ENCODE results near the gene COPG1.
"Not testable (repeated sequence)": the region's sequence is repeated elsewhere in the genome, so short reads cannot be mapped to it uniquely, and the experiment has no call there.

Gene COPG1, protein sequence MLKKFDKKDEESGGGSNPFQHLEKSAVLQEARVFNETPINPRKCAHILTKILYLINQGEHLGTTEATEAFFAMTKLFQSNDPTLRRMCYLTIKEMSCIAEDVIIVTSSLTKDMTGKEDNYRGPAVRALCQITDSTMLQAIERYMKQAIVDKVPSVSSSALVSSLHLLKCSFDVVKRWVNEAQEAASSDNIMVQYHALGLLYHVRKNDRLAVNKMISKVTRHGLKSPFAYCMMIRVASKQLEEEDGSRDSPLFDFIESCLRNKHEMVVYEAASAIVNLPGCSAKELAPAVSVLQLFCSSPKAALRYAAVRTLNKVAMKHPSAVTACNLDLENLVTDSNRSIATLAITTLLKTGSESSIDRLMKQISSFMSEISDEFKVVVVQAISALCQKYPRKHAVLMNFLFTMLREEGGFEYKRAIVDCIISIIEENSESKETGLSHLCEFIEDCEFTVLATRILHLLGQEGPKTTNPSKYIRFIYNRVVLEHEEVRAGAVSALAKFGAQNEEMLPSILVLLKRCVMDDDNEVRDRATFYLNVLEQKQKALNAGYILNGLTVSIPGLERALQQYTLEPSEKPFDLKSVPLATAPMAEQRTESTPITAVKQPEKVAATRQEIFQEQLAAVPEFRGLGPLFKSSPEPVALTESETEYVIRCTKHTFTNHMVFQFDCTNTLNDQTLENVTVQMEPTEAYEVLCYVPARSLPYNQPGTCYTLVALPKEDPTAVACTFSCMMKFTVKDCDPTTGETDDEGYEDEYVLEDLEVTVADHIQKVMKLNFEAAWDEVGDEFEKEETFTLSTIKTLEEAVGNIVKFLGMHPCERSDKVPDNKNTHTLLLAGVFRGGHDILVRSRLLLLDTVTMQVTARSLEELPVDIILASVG

DNA sequence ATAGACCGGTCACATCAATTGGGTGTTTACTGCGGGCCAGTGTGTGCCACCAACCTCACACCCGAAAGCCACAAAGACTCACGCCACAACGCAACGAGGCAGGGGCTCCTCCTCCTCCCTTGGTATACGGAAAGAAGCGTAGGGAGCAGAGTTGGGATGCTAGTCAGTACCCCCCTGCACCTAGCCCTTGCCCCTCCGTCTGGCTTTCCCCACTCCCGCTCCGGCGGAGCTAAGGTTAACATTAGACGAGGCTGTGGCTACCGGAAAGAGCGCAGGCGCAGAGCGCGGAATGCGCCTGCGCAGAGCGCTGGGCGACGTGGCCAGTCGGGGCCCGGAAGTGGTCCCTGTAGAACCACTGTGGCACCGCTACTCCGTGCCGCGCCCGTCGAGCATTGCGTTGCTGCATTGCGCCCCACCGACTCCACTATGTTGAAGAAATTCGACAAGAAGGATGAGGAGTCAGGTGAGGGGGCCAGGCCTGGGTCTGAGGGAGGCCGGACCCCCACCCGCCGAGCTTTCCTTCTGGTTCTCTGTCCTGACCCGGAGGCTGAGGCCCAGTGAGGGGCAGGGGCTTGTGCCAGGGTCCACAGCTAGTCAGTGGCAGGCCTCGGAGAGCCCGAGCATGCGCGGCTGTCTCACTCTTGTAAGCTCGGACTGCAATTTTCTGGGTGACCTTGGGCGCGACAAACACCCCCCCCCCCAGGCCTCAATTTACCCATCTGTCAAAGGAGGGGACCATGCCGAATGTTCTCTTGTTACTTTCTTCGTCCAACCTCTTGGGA is at the start of gene COPG1:
Gene COPG1, plus strand, starts transcription at position 323 of the 782 bp plus-strand sequence. Its CDS starts 104 bp downstream, at position 427.
- Histone ChIP-seq H3K36me3 (ENCODE audit: control insufficient read depth, insufficient read depth, low read length) (peaks cover 26% of the 10 kb centered on the region), H3K9me3 (ENCODE audit: control insufficient read depth, insufficient read depth, low read length) (no peaks in the 10 kb centered on the region), H3K27me3 (ENCODE audit: control insufficient read depth, insufficient read depth, low read length) (no peaks in the 10 kb centered on the region), H3K27ac (ENCODE audit: low read depth, low read length) (peak within 1 kb of the TSS; percentile 78), H3K9ac (ENCODE audit: low read depth, low read length) (peak within 1 kb of the TSS; percentile 92), H3K4me1 (ENCODE audit: control insufficient read depth, insufficient read depth, low read length) (peaks cover 6% of the 10 kb centered on the region), H3K4me3 (ENCODE audit: low read depth, low read length) (peak within 1 kb of the TSS; percentile 98)

DNA sequence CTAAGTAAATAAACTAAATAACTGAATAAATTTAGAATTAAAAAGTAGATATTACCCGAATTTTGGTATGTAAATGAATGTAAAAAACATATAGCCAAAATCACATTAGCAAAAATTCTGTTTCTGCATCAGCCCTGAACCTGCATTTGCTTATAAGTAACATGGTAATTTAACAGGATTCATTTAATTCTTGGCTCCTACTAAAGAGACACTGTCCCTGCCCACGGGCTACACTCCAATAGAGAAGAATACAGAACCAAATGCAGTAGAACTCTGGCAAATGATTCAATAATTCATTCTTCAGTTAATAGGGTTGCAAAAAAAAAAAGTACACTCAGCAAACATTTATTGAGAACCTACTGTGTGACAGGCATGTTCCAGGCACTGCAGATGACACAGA is 44.9 kb upstream of the COPG1 start:
- H3K9ac ChIP-seq (ENCODE audit: low read depth, low read length) = no peak overlapping the region
- H3K4me3 ChIP-seq (ENCODE audit: low read depth, low read length) = no peak overlapping the region
- no peaks in the 10 kb centered on the region for H3K9me3 ChIP-seq (ENCODE audit: control insufficient read depth, insufficient read depth, low read length)
- H3K27ac ChIP-seq (ENCODE audit: low read depth, low read length) = no peak overlapping the region
- no peaks in the 10 kb centered on the region for H3K36me3 ChIP-seq (ENCODE audit: control insufficient read depth, insufficient read depth, low read length)
- no peaks in the 10 kb centered on the region for H3K27me3 ChIP-seq (ENCODE audit: control insufficient read depth, insufficient read depth, low read length)
- H3K4me1 ChIP-seq (ENCODE audit: control insufficient read depth, insufficient read depth, low read length) = no peaks in the 10 kb centered on the region

DNA sequence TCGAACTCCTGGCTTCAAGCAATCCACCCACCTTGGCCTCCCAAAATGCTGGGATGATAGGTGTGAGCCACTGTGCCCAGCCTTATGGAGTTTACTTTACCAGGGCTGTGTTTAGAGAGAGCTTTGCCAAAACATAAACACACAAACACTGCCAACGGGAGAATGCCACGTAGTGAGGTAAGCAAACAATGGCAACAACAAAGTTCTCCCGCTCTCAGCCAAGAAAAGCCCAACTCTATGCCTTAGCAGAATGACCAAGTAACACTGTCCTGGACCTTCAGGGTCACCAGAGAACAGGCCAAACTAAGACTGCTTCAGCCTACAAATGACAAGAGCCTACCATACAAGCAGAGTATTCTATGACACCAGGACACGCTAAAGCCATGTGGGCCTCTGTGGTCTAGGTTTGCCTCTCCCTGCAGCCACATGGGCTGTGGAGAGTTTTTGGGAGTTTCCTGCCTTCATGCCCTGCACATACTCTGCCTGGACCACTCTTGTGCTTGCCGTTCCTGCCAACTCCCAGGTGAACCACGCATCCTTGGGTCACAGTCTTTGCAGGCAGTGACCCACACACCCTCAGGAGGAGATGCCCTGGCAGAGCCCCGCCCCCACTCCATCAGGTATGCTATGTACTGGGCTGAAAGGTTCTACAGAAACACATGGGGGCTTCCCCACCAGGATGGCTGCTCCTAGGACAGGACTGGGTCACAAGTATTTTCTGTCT is 44.1 kb upstream of the COPG1 start:
- H3K27me3 ChIP-seq (ENCODE audit: control insufficient read depth, insufficient read depth, low read length) = no peaks in the 10 kb centered on the region
- no peaks in the 10 kb centered on the region for H3K4me1 ChIP-seq (ENCODE audit: control insufficient read depth, insufficient read depth, low read length)
- H3K9me3 ChIP-seq (ENCODE audit: control insufficient read depth, insufficient read depth, low read length) = no peaks in the 10 kb centered on the region
- H3K4me3 ChIP-seq (ENCODE audit: low read depth, low read length) = no peak overlapping the region
- no peak overlapping the region for H3K9ac ChIP-seq (ENCODE audit: low read depth, low read length)
- H3K36me3 ChIP-seq (ENCODE audit: control insufficient read depth, insufficient read depth, low read length) = no peaks in the 10 kb centered on the region
- no peak overlapping the region for H3K27ac ChIP-seq (ENCODE audit: low read depth, low read length)

DNA sequence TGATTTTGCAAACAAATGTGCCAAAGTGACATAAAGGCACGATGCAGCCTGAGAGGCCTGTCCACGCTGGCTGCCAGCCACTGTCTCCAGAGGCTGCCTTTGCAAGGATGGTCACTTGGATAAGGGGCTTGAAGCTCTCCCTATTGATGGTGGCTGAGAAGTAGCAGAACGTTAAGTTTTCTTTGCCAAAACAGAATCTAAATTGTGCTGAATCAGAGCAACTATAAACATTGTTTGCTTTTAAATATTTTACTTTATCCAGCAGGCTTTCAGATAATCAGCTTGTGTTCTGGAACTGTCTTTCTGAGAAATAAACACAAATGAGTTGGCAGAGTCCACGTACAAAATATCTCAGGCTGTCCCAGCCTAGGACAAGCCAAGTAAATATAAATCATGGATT is 41.9 kb upstream of the COPG1 start:
- no peak overlapping the region for H3K4me3 ChIP-seq (ENCODE audit: low read depth, low read length)
- H3K4me1 ChIP-seq (ENCODE audit: control insufficient read depth, insufficient read depth, low read length) = no peaks in the 10 kb centered on the region
- no peak overlapping the region for H3K9ac ChIP-seq (ENCODE audit: low read depth, low read length)
- no peaks in the 10 kb centered on the region for H3K36me3 ChIP-seq (ENCODE audit: control insufficient read depth, insufficient read depth, low read length)
- no peaks in the 10 kb centered on the region for H3K9me3 ChIP-seq (ENCODE audit: control insufficient read depth, insufficient read depth, low read length)
- no peaks in the 10 kb centered on the region for H3K27me3 ChIP-seq (ENCODE audit: control insufficient read depth, insufficient read depth, low read length)
- no peak overlapping the region for H3K27ac ChIP-seq (ENCODE audit: low read depth, low read length)

DNA sequence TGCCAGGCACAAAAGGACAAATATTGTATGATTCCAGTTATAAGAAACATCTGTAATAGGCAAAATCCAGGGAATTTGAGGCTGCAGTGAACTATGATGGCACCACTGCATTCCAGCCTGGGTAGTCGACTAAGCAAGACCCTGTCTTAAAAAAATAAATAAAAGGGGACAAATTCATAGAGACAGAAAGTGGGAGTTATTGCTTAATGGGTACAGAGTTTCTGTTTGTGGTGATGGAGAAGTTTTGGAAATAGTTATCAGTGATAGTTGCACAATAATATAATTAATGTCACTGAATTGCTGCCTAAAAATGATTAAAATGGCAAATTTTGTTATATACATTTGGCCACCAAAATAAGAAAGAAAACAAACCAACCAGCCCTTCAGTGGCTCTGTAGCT is 38.1 kb upstream of the COPG1 start:
- no peak overlapping the region for H3K9ac ChIP-seq (ENCODE audit: low read depth, low read length)
- H3K36me3 ChIP-seq (ENCODE audit: control insufficient read depth, insufficient read depth, low read length) = no peaks in the 10 kb centered on the region
- no peak overlapping the region for H3K4me3 ChIP-seq (ENCODE audit: low read depth, low read length)
- no peaks in the 10 kb centered on the region for H3K4me1 ChIP-seq (ENCODE audit: control insufficient read depth, insufficient read depth, low read length)
- H3K9me3 ChIP-seq (ENCODE audit: control insufficient read depth, insufficient read depth, low read length) = no peaks in the 10 kb centered on the region
- no peaks in the 10 kb centered on the region for H3K27me3 ChIP-seq (ENCODE audit: control insufficient read depth, insufficient read depth, low read length)
- H3K27ac ChIP-seq (ENCODE audit: low read depth, low read length) = no peak overlapping the region

DNA sequence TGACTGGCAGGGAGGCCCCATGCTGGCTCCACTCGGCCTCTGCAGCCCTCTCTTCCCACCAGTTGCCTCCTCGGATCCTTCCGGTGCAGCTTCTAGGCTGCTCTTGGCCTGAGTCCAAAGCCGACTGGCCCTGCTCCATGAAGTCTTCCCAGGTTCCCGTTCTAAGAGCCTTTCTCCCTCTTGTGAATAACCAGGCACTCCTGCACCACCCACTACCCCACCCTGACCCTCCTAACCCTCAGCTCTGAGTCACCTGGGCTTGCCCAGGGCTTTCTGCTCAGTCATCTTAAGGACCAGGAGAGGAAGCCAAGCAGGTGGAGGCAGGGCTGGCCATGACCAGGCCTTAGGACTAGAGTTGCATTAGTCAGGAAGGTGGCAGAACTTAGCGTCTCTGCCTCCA is 37.6 kb upstream of the COPG1 start:
- no peak overlapping the region for H3K9ac ChIP-seq (ENCODE audit: low read depth, low read length)
- H3K36me3 ChIP-seq (ENCODE audit: control insufficient read depth, insufficient read depth, low read length) = no peaks in the 10 kb centered on the region
- H3K4me3 ChIP-seq (ENCODE audit: low read depth, low read length) = no peak overlapping the region
- no peak overlapping the region for H3K27ac ChIP-seq (ENCODE audit: low read depth, low read length)
- no peaks in the 10 kb centered on the region for H3K9me3 ChIP-seq (ENCODE audit: control insufficient read depth, insufficient read depth, low read length)
- H3K4me1 ChIP-seq (ENCODE audit: control insufficient read depth, insufficient read depth, low read length) = no peaks in the 10 kb centered on the region
- no peaks in the 10 kb centered on the region for H3K27me3 ChIP-seq (ENCODE audit: control insufficient read depth, insufficient read depth, low read length)

DNA sequence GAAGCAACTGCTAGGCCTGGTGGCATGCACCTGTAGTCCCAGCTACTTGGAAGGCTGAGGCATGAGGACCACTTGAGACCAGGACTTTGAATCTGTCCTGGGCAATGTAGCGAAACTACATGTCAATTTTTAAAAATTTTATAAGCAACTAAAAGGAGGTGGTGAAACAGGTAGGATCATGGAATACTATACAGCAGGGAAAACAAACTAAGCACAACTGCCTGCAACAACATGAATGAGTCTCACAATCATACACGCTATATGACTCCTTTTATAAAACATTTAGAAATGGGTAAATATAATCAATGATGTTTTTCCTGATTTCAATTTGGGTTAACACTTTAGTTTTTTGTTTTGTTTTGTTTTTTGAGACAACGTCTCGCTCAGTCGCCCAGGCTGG is 36.2 kb upstream of the COPG1 start:
- no peaks in the 10 kb centered on the region for H3K36me3 ChIP-seq (ENCODE audit: control insufficient read depth, insufficient read depth, low read length)
- no peaks in the 10 kb centered on the region for H3K27me3 ChIP-seq (ENCODE audit: control insufficient read depth, insufficient read depth, low read length)
- no peak overlapping the region for H3K27ac ChIP-seq (ENCODE audit: low read depth, low read length)
- H3K9ac ChIP-seq (ENCODE audit: low read depth, low read length) = no peak overlapping the region
- H3K4me1 ChIP-seq (ENCODE audit: control insufficient read depth, insufficient read depth, low read length) = no peaks in the 10 kb centered on the region
- H3K4me3 ChIP-seq (ENCODE audit: low read depth, low read length) = no peak overlapping the region
- no peaks in the 10 kb centered on the region for H3K9me3 ChIP-seq (ENCODE audit: control insufficient read depth, insufficient read depth, low read length)

DNA sequence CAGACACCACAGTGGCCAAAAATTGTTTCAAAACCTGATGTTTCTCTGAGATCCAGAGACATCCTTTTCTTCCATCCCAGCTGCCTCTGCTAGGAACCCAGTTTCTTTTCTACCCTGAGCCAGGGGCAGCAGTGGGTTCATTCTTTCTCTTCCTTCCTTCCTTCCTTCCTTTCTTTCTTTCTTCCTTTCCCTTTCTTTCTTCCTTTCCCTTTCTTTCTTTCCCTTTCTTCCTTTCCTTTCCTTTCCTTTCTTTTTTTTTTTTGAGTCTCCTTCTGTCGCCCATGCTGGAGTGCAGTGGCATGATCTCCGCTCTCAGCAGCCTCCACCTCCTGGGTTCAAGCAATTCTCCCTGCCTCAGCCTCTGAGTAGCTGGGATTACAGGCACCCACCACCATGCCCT is 30.7 kb upstream of the COPG1 start:
- H3K4me1 ChIP-seq (ENCODE audit: control insufficient read depth, insufficient read depth, low read length) = no peaks in the 10 kb centered on the region
- no peak overlapping the region for H3K27ac ChIP-seq (ENCODE audit: low read depth, low read length)
- no peaks in the 10 kb centered on the region for H3K36me3 ChIP-seq (ENCODE audit: control insufficient read depth, insufficient read depth, low read length)
- H3K9me3 ChIP-seq (ENCODE audit: control insufficient read depth, insufficient read depth, low read length) = no peaks in the 10 kb centered on the region
- no peak overlapping the region for H3K9ac ChIP-seq (ENCODE audit: low read depth, low read length)
- no peak overlapping the region for H3K4me3 ChIP-seq (ENCODE audit: low read depth, low read length)
- no peaks in the 10 kb centered on the region for H3K27me3 ChIP-seq (ENCODE audit: control insufficient read depth, insufficient read depth, low read length)

DNA sequence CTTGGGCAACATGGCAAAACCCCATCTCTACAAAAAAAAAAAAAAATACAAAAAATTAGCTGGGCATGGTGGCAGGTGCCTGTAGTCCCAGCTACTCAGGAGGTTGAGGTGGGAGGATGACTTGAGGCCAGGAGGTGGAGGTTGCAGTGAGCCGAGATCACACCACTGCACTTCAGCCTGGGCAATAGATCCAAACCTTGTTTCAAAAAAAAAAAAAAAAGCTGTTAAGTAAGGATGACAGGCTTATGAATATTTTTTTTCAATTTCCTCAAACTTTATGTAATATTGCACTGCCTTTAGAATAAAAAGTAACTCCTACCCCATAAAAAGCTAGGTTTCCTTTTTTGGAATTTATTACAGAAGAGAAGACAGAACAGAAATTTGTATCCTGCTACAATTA is 25.0 kb upstream of the COPG1 start:
- H3K27ac ChIP-seq (ENCODE audit: low read depth, low read length); H3K36me3 ChIP-seq (ENCODE audit: control insufficient read depth, insufficient read depth, low read length); H3K4me3 ChIP-seq (ENCODE audit: low read depth, low read length); H3K9ac ChIP-seq (ENCODE audit: low read depth, low read length); H3K9me3 ChIP-seq (ENCODE audit: control insufficient read depth, insufficient read depth, low read length); H3K27me3 ChIP-seq (ENCODE audit: control insufficient read depth, insufficient read depth, low read length): not testable (repeated sequence)
- H3K4me1 ChIP-seq (ENCODE audit: control insufficient read depth, insufficient read depth, low read length) = peaks cover 14% of the 10 kb centered on the region

DNA sequence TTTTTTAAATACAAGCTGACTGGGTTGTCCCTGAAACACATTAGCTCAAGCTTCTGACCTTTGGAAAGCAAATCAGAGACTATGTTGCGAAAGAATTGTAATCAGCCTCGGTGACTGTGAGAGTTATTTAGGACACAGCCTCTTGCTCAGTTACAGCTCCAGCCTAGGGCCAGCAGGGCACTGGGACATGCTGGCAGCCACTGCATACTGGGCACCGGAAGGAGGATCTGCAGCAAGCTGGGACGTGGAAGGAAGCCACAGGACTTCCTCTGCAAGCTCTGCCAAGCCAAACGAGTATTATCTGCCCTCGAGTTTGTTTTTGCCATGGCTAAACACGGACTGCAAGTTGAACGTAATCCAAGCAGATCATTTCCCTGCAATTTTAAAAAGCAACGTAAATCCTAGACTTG is 24.4 kb upstream of the COPG1 start:
- Histone ChIP-seq H3K4me1 (ENCODE audit: control insufficient read depth, insufficient read depth, low read length) (peaks cover 16% of the 10 kb centered on the region), H3K27ac (ENCODE audit: low read depth, low read length) (no peak overlapping the region), H3K27me3 (ENCODE audit: control insufficient read depth, insufficient read depth, low read length) (no peaks in the 10 kb centered on the region), H3K36me3 (ENCODE audit: control insufficient read depth, insufficient read depth, low read length) (no peaks in the 10 kb centered on the region), H3K9ac (ENCODE audit: low read depth, low read length) (no peak overlapping the region), H3K4me3 (ENCODE audit: low read depth, low read length) (no peak overlapping the region), H3K9me3 (ENCODE audit: control insufficient read depth, insufficient read depth, low read length) (no peaks in the 10 kb centered on the region)
